ENCODE data around the gene PVALEF. TPM values are rescaled to one million over a fixed set of nuclear protein-coding genes. Genes with fewer than 3 reads are reported as not detected.
A peak's percentile ranks its signal among the peaks of the same experiment; 100 is the strongest.

The PVALEF gene
- total and polyA plus RNA-seq, 2 of the 13 experiments (the other 11 are each of a cell fraction or from before 2014, with no cell fraction given), result 0.18 TPM

- TF ChIP-seq TEF (CRISPR knock-in tag; IDR thresholded peaks at IDR 0.05) (no peak), ZMYM2 (CRISPR knock-in tag; IDR thresholded peaks at IDR 0.05) (peak; percentile 69; the same call in 1 of the 2 replicates), ZNF556 (CRISPR knock-in tag; IDR thresholded peaks at IDR 0.05; ENCODE audit: borderline replicate concordance) (peak; percentile 37; the same call in 1 of the 2 replicates), ZNF234 (CRISPR knock-in tag; conservative IDR thresholded peaks at IDR 0.05) (peak; percentile 32; the same call in 1 of the 2 replicates), ZNF3 (CRISPR knock-in tag; IDR thresholded peaks at IDR 0.05) (0 out of 2 replicates have a peak, but pooled peaks have one; percentile 19), ZFX (CRISPR knock-in tag; IDR thresholded peaks at IDR 0.05; ENCODE audit: low read depth) (peak; percentile 95), ARNT2 (CRISPR knock-in tag; IDR thresholded peaks at IDR 0.05; ENCODE audit: low read depth) (peak; percentile 95), FLYWCH1 (CRISPR knock-in tag; IDR thresholded peaks at IDR 0.05) (peak; percentile 38; the same call in 1 of the 2 replicates), MTF1 (CRISPR knock-in tag; IDR thresholded peaks at IDR 0.05) (0 out of 2 replicates have a peak, but pooled peaks have one; percentile 19), PPARG (CRISPR knock-in tag; conservative IDR thresholded peaks at IDR 0.05) (0 out of 2 replicates have a peak, but pooled peaks have one; percentile 24), HDAC2 (CRISPR knock-in tag; IDR thresholded peaks at IDR 0.05) (peak; percentile 48), ZNF780A (CRISPR knock-in tag; IDR thresholded peaks at IDR 0.05) (no peak), ZBTB3 (CRISPR knock-in tag; IDR thresholded peaks at IDR 0.05; ENCODE audit: borderline replicate concordance, low read depth) (0 out of 2 replicates have a peak, but pooled peaks have one; percentile 29), SNAI1 (CRISPR knock-in tag; IDR thresholded peaks at IDR 0.05; ENCODE audit: borderline replicate concordance) (peak; percentile 85; the same call in 1 of the 2 replicates), TAF1 (CRISPR knock-in tag; IDR thresholded peaks at IDR 0.05) (peak; percentile 39; the same call in 1 of the 2 replicates), HMGXB3 (CRISPR knock-in tag; IDR thresholded peaks at IDR 0.05; ENCODE audit: borderline replicate concordance) (peak; percentile 35; the same call in 1 of the 2 replicates), ZMAT3 (CRISPR knock-in tag; conservative IDR thresholded peaks at IDR 0.05) (peak; percentile 96), ZHX1 (CRISPR knock-in tag; IDR thresholded peaks at IDR 0.05; ENCODE audit: low read depth) (0 out of 2 replicates have a peak, but pooled peaks have one; percentile 65), ETV6 (CRISPR knock-in tag; conservative IDR thresholded peaks at IDR 0.05) (peak; percentile 57; the same call in 1 of the 2 replicates), NCOA2 (CRISPR knock-in tag; IDR thresholded peaks at IDR 0.05) (peak; percentile 39; the same call in 1 of the 2 replicates), MBD4 (IDR thresholded peaks at IDR 0.05; ENCODE audit: borderline replicate concordance, low read length) (no peak)
These were observed 57.8 kb downstream of the PVALEF start, which contains the start of gene CEP131 (continued) for GRCh38 chr17:81222906-81223761.
